ENCODE data around the gene RUFY3. TPM values are rescaled to one million over a fixed set of nuclear protein-coding genes. Genes with fewer than 3 reads are reported as not detected.

RUFY3 gene
- total and polyA plus RNA-seq, 4 donors: 9.2 to 35.2 (median 15.0) TPM

GRCh38 chr4:70772929-70773555 is 51.3 kb downstream of the RUFY3 start (continued):
- TF ChIP-seq, protein P1, sequence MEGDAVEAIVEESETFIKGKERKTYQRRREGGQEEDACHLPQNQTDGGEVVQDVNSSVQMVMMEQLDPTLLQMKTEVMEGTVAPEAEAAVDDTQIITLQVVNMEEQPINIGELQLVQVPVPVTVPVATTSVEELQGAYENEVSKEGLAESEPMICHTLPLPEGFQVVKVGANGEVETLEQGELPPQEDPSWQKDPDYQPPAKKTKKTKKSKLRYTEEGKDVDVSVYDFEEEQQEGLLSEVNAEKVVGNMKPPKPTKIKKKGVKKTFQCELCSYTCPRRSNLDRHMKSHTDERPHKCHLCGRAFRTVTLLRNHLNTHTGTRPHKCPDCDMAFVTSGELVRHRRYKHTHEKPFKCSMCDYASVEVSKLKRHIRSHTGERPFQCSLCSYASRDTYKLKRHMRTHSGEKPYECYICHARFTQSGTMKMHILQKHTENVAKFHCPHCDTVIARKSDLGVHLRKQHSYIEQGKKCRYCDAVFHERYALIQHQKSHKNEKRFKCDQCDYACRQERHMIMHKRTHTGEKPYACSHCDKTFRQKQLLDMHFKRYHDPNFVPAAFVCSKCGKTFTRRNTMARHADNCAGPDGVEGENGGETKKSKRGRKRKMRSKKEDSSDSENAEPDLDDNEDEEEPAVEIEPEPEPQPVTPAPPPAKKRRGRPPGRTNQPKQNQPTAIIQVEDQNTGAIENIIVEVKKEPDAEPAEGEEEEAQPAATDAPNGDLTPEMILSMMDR (IDR thresholded peaks at IDR 0.05; ENCODE audit: low read depth, low read length, missing input control): no peak
- TF ChIP-seq EGR1 (IDR thresholded peaks at IDR 0.05; ENCODE audit: low read depth in 2 of 2): no peak
- TF ChIP-seq TAF1 (conservative IDR thresholded peaks at IDR 0.05): no peak
- TF ChIP-seq YY1 (IDR thresholded peaks at IDR 0.05): no peak
- no peak for TF ChIP-seq JUND (IDR thresholded peaks at IDR 0.05)
- TF ChIP-seq REST (IDR thresholded peaks at IDR 0.05): no peak

DNA sequence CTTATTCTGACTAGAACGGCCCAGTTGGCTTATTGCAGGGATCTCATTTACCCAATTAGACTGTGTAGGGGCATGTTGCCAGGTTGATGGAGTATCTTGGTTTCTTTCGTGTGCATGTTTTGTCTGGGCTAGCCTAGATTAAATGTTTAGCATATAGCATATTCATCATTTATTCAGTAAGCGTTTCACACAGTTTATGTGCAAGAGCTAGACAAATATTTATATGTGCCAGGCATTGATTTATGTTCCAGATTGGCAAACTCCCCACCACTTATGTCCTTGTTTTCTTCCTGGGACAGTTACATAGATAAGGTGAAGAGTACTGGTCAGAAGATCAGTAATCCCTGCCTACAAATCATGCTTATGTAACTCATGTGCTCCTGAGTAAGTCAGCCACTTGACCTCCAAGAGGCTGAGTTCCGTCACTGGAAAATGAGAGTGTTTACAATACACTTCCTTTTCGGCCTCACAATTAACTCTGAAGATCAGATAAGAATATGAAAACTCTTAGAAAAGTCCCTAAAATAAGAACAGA is 57.2 kb downstream of the RUFY3 start:
- Histone ChIP-seq H3K36me3 (ENCODE audit: control insufficient read depth in 4 of 4, insufficient read depth in 3 of 4, low read depth in 1 of 4, low read length in 3 of 4) (peaks cover 5 to 15% (median 12%) of the 10 kb centered on the region in 4 donors), H3K9me3 (ENCODE audit: control insufficient read depth in 4 of 4, low read length in 3 of 4) (no peaks in the 10 kb centered on the region), H3K27ac (ENCODE audit: low read depth in 1 of 2, low read length in 2 of 2) (no peak overlapping the region), H3K4me3 (ENCODE audit: low read depth in 1 of 3, low read length in 3 of 3) (no peak overlapping the region), H3K27me3 (ENCODE audit: control insufficient read depth in 4 of 4, insufficient read depth in 4 of 4, low read length in 3 of 4) (no peaks in the 10 kb centered on the region), H3K4me1 (ENCODE audit: control insufficient read depth in 4 of 4, insufficient read depth in 4 of 4, low read length in 3 of 4) (peaks cover 0 to 8% (median 3%) of the 10 kb centered on the region in 4 donors), H3K9ac (ENCODE audit: low read depth in 1 of 2, low read length in 2 of 2) (no peak overlapping the region)
- WGBS: 32% methylated on average over 5 of the region's 5 CpGs
- no peak for TF ChIP-seq TAF1 (conservative IDR thresholded peaks at IDR 0.05)
- peak; percentile 41 for TF ChIP-seq NR2F2 (IDR thresholded peaks at IDR 0.05)
- peak; percentile 65 to 66 for TF ChIP-seq RXRA (IDR thresholded peaks at IDR 0.05)
- peak; percentile 34 to 65 for TF ChIP-seq HNF4A (conservative IDR thresholded peaks at IDR 0.05)
- no peak for TF ChIP-seq REST (IDR thresholded peaks at IDR 0.05)
- TF ChIP-seq HNF4G (IDR thresholded peaks at IDR 0.05): no peak
- no peak for TF ChIP-seq ZBTB33 (IDR thresholded peaks at IDR 0.05)
- TF ChIP-seq EGR1 (IDR thresholded peaks at IDR 0.05; ENCODE audit: low read depth in 2 of 2): no peak
- TF ChIP-seq YY1 (IDR thresholded peaks at IDR 0.05): peak; percentile 42
- peak in 1 of 2 donors; percentile 53 for TF ChIP-seq RAD21 (IDR thresholded peaks at IDR 0.05)
- TF ChIP-seq FOXA1 (IDR thresholded peaks at IDR 0.05): no peak
- TF ChIP-seq JUND (IDR thresholded peaks at IDR 0.05): peak in 1 of 2 donors; percentile 22
- TF ChIP-seq, protein P1 (IDR thresholded peaks at IDR 0.05; ENCODE audit: low read depth, low read length, missing input control): no peak
- TF ChIP-seq, protein P2, sequence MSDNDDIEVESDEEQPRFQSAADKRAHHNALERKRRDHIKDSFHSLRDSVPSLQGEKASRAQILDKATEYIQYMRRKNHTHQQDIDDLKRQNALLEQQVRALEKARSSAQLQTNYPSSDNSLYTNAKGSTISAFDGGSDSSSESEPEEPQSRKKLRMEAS (IDR thresholded peaks at IDR 0.05): peak; percentile 46
- no peak for TF ChIP-seq FOXA2 (IDR thresholded peaks at IDR 0.05)
- TF ChIP-seq SP1 (IDR thresholded peaks at IDR 0.05): peak; percentile 33
- TF ChIP-seq GABPA (IDR thresholded peaks at IDR 0.05 in 1 of 2, conservative IDR thresholded peaks at IDR 0.05 in 1 of 2): no peak
- TF ChIP-seq, protein P3, sequence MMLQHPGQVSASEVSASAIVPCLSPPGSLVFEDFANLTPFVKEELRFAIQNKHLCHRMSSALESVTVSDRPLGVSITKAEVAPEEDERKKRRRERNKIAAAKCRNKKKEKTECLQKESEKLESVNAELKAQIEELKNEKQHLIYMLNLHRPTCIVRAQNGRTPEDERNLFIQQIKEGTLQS (IDR thresholded peaks at IDR 0.05): no peak
- DNase-seq (ENCODE audit: low spot score): no peak
